ENCODE results near the gene PDE4B.

DNA sequence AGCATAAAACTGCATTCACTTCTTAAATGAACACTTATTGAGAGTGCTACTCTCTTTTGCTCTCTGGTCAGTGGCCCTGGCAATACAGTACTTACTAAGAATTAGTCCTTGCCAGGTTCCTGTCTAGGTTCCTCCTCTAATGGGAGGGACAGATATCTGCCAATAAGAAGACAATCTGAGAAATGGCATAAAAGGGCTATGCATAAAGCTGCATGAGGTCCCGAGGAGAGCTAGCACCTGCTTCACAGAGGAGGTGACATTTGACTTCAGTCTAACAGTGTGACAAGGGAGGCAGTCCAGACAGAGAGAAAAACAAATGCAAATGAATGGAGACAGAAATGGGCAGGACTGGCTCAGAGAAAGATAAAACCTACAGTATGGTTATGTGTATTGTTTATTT is 384.1 kb downstream of the PDE4B start:
- TF ChIP-seq BHLHE40 (IDR thresholded peaks at IDR 0.05; ENCODE audit: low read depth, low read length), result no peak
- TF ChIP-seq CBX2 (IDR thresholded peaks at IDR 0.05; ENCODE audit: borderline replicate concordance, low read depth), result no peak
- TF ChIP-seq, protein P1, sequence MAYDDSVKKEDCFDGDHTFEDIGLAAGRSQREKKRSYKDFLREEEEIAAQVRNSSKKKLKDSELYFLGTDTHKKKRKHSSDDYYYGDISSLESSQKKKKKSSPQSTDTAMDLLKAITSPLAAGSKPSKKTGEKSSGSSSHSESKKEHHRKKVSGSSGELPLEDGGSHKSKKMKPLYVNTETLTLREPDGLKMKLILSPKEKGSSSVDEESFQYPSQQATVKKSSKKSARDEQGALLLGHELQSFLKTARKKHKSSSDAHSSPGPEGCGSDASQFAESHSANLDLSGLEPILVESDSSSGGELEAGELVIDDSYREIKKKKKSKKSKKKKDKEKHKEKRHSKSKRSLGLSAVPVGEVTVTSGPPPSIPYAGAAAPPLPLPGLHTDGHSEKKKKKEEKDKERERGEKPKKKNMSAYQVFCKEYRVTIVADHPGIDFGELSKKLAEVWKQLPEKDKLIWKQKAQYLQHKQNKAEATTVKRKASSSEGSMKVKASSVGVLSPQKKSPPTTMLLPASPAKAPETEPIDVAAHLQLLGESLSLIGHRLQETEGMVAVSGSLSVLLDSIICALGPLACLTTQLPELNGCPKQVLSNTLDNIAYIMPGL (CRISPR knock-in tag; IDR thresholded peaks at IDR 0.05; ENCODE audit: borderline replicate concordance), result no peak
- TF ChIP-seq ZNF302 (CRISPR knock-in tag; IDR thresholded peaks at IDR 0.05), result no peak
- no peak for TF ChIP-seq POLR2AphosphoS2 (conservative IDR thresholded peaks at IDR 0.05; ENCODE audit: low read length)
- TF ChIP-seq, protein P2, sequence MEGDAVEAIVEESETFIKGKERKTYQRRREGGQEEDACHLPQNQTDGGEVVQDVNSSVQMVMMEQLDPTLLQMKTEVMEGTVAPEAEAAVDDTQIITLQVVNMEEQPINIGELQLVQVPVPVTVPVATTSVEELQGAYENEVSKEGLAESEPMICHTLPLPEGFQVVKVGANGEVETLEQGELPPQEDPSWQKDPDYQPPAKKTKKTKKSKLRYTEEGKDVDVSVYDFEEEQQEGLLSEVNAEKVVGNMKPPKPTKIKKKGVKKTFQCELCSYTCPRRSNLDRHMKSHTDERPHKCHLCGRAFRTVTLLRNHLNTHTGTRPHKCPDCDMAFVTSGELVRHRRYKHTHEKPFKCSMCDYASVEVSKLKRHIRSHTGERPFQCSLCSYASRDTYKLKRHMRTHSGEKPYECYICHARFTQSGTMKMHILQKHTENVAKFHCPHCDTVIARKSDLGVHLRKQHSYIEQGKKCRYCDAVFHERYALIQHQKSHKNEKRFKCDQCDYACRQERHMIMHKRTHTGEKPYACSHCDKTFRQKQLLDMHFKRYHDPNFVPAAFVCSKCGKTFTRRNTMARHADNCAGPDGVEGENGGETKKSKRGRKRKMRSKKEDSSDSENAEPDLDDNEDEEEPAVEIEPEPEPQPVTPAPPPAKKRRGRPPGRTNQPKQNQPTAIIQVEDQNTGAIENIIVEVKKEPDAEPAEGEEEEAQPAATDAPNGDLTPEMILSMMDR (IDR thresholded peaks at IDR 0.05), result no peak
- no peak for TF ChIP-seq ELK1 (IDR thresholded peaks at IDR 0.05; ENCODE audit: low read depth, low read length)

Measured in A549 (cell line).